ENCODE measurements around the gene PLCXD1.
"Not testable (repeated sequence)": the region's sequence is repeated elsewhere in the genome, so short reads cannot be mapped to it uniquely, and the experiment has no call there.

Gene PLCXD1

DNA sequence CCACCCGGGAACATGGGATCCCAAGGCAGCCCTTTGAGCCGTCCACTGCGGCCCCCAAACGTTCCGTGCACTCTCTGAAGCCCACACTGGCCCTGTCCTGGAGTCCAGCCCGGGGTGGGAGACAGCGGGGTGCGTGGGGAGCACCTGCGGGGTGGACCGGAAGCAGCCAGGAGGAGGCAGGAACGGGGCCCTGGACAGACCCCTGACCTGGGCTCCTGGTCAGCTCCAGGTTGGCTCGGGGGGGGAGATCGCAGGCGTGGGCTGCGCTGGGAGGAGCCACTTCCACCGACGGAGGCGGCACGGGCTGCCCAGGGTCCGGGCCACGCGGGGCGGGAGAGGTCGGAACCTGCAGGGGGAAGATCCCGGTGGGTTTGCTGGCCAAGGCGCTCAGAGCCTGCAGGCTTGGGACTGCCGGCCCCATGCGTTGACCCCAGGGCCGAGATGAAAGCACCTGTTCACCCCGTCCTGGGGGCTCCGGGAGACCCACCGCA is 5.7 kb upstream of the PLCXD1 start:
- DNase-seq (ENCODE audit: insufficient read length, low spot score) (no peak), FAIRE-seq (no peak)
- no peak for TF ChIP-seq POLR2A (IDR thresholded peaks at IDR 0.05; ENCODE audit: low read depth, low read length)

DNA sequence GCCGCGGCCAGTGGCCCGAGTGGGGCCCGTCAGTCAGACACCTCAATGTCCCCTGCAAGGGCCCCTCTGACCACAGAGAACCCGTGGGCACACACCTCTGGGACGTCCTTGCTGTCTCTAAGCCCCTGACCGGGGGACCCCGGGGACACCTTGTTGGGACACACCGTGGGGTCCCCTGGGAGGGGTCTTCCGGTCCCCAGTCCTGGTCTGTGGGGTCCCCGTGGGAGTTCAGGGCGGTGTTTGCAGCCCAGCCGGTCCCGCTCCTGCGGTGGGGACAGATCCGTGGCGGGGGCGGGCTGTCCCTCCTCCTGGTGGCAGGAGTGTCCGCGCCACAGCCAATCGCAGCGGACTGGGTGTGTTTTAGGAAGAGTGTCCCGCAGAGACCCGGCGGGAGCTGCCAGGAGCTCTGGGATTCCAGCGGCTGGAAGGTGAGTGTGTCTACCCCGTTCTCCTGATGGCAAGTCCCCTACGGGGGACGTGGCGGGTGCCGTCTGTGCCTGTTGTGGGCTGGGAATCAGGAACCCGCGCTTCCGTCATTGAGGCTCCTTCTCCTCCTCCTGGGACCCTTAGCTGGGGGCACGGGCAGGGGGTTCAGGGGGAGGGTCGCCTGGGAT is 5.1 kb upstream of the PLCXD1 start:
- peak; percentile 38 for DNase-seq (ENCODE audit: insufficient read length, low spot score)
- no peak for FAIRE-seq
- TF ChIP-seq POLR2A (IDR thresholded peaks at IDR 0.05; ENCODE audit: low read depth, low read length) = peak; percentile 29; the same call in 1 of the 2 replicates

DNA sequence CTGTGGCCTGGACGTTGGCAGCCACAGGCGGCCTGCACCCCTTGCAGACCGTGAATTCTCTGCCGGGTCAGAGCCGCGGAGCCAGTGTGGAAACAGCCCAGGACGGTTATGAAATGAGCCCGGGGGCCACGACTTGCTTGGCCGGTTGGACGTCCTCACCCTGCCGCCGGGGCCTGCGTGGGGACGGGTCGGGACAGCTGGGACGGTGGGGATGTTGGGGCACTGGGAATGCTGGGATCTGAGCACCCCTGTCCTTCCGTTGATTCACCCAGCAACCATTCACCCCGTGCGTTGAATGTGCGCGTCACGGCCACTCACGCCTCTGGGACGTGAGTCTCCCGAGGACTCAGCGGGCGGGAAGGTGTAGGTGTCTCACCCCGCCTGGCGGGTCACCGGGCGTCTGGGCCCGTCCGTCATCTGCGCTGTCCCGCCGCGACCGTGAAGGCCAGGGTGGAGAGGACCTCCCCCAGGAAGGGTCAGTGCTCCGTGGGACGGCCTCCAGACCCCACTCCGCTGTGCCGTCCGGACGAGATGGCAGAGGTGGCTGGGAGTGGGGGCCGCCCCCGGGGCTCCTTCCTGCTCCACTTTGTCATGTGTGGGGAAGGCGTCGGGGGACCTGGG is 4.5 kb upstream of the PLCXD1 start:
- FAIRE-seq = no peak
- TF ChIP-seq POLR2A (IDR thresholded peaks at IDR 0.05; ENCODE audit: low read depth, low read length) = no peak
- DNase-seq (ENCODE audit: insufficient read length, low spot score) = peak; percentile 30

DNA sequence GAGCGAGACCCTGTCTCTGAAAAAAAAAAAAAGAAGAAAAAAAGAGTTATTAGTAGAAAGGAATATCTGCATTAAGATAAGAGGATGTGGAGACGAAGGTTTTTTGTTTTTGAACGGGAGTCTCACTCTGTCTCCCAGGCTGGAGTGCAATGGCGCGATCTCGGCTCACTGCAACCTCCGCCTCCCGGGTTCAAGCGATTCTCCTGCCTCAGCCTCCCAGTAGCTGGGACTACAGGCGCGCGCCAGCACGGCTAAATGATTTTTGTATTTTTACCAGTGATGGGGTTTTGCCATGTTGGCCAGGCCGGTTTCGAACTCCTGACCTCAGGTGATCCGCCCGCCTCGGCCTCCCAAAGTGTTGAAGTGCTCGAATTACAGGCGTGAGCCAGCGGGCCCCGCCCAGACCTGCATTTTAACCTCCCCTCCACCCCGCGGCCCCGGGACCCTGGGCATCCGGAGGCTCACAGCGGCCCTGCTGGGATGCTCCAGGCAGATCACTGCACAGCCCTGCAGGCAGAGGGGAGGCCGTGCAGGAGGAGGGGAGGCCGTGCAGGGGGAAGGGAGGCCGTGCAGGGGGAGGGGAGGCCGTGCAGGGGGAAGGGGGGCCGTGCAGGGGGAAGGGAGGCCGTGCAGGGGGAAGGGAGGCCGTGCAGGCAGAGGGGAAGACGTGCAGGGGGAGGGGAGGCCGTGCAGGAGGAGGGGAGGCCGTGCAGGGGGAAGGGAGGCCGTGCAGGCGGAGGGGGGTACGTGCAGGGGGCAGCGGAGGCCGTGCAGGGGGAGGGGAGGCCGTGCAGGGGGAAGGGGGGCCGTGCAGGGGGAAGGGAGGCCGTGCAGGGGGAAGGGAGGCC is 1.2 kb upstream of the PLCXD1 start:
- FAIRE-seq; DNase-seq (ENCODE audit: insufficient read length, low spot score): not testable (repeated sequence)

DNA sequence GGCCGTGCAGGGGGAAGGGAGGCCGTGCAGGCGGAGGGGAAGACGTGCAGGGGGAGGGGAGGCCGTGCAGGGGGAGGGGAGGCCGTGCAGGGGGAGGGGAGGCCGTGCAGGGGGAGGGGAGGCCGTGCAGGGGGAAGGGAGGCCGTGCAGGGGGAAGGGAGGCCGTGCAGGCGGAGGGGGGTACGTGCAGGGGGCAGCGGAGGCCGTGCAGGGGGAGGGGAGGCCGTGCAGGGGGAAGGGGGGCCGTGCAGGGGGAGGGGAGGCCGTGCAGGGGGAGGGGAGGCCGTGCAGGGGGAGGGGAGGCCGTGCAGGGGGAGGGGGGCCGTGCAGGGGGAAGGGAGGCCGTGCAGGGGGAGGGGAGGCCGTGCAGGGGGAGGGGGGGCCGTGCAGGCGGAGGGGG is 459 bp upstream of the PLCXD1 start:
- FAIRE-seq = not testable (repeated sequence)

DNA sequence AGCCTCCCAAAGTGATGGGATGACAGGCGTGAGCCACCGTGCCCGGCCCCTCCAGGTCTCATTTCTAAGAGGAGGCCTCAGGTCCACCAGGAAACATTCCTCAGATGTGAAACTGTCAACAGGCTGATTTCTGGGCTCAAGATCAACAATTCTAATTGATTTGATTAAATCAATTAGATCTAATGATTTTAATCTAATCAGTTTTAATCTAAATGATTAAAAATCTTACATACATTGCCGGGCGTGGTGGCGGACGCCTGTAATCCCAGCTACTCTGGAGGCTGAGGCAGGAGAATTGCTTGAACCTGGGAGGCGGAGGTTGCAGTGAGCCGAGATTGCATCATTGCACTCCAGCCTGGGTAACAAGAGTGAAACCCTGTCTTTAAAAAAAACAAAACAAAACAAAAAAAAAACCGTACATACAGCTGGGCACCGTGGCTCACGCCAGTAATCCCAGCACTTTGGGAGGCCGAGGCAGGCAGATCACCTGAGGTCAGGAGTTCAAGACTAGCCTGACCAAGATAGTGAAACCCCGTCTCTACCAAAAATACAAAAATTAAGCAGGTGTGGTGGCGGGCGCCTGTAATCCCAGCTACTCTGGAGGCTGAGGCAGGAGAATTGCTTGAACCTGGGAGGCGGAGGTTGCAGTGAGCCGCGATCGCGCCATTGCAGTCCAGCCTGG is 960 bp downstream of the PLCXD1 start:
- not testable (repeated sequence) for FAIRE-seq; DNase-seq (ENCODE audit: insufficient read length, low spot score)

More for the DNA sequence above, 459 bp upstream of the PLCXD1 start:
- not testable (repeated sequence) for DNase-seq (ENCODE audit: insufficient read length, low spot score)

DNA sequence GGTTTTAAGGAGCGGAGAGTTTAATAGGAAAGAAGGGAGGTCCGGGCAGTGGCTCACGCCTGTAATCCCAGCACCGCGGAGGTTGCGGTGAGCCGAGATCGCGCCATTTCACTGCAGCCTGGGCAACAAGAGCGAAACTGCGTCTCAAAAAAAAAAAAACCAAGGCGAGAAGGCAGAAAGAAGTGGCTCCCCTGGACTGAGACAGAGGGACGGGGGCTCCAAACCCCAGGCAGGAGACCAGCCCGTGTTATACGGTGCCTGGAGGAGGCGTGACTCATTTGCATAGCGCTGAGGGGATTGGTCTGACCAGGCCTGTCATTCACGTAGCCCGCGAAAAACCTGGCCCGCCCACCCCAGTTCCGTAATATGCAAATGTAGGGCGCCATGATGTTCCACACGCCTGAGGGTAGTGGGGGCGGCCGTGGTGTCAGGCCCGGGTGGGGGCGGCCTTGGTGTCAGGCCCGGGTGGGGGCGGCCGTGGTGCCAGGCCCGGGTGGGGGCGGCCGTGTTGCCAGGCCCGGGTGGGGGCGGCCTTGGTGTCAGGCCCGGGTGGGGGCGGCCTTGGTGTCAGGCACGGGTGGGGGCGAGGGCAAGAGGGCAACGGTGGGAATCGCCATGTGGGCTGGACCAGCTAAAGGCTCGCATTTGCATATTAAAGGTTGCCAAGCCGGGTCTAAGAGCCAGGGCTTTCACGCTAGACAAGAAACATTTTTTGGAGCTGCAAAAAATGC is 2.1 kb downstream of the PLCXD1 start:
- DNase-seq (ENCODE audit: insufficient read length, low spot score) (peak; percentile 72), FAIRE-seq (no peak)
- peak; percentile 26; the same call in 1 of the 2 replicates for TF ChIP-seq POLR2A (IDR thresholded peaks at IDR 0.05; ENCODE audit: low read depth, low read length)

DNA sequence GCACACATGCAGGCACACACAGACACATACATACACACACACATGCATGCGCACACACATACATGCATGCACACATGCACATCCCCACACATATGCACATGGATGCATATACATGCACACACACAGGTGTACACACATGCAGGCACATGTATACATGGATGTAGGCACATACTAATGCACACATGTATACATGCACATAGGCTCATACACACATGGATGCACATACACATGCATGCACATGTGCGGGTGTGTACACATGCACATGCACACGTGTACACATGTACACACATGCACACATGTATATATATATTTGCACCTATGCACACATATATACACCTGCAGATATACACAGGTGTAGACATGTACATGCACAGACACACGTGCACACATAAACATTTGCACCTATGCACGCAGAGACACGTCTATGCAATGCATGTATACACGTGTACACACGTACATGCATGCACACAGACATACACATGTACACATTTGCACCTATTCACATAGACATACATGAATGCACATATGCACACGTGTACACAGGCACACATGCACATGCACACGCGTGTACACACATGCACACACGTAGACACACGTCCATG is 4.0 kb downstream of the PLCXD1 start:
- no peak for DNase-seq (ENCODE audit: insufficient read length, low spot score)
- no peak for TF ChIP-seq POLR2A (IDR thresholded peaks at IDR 0.05; ENCODE audit: low read depth, low read length)
- FAIRE-seq = no peak

DNA sequence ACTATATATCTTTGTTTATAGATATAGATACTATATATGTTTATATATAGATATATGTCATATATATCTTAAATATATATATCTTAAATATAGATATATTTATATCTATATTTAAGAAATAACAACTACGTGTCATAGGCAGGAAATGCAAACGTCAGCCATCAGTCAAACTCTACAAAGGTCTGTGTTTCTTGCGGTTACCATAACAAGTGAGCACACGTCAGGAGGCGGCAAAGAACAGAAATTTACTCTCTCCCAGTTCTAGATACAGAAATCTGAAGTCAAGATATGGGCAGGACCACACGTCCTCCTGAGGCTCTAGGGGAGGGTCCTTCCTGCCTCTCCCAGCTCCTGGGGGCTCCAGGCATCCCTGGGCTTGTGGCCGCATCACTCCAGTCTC is 6.5 kb downstream of the PLCXD1 start:
- TF ChIP-seq POLR2A (IDR thresholded peaks at IDR 0.05; ENCODE audit: low read depth, low read length) = no peak

DNA sequence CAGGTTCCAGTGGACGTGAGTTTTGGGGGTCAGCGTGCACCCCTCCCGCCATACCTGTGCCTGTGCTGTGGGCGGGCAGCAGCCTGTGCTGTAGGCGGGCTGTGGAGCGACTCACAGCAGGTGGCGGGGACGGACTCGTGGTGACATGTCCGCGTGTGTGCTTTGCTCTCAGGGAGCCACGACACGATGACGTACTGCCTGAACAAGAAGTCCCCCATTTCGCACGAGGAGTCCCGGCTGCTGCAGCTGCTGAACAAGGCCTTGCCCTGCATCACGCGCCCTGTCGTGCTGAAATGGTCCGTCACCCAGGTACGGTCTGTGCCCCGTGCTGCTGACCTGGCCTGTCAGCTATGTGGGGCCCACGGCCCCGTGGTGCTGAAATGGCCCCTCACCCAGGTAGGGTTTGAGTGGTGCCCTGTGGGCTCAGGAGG is 7.4 kb downstream of the PLCXD1 start:
- FAIRE-seq = no peak
- no peak for TF ChIP-seq POLR2A (IDR thresholded peaks at IDR 0.05; ENCODE audit: low read depth, low read length)
- DNase-seq (ENCODE audit: insufficient read length, low spot score) = no peak

More for the DNA sequence above, 6.5 kb downstream of the PLCXD1 start:
- DNase-seq (ENCODE audit: insufficient read length, low spot score) (no peak), FAIRE-seq (no peak)

DNA sequence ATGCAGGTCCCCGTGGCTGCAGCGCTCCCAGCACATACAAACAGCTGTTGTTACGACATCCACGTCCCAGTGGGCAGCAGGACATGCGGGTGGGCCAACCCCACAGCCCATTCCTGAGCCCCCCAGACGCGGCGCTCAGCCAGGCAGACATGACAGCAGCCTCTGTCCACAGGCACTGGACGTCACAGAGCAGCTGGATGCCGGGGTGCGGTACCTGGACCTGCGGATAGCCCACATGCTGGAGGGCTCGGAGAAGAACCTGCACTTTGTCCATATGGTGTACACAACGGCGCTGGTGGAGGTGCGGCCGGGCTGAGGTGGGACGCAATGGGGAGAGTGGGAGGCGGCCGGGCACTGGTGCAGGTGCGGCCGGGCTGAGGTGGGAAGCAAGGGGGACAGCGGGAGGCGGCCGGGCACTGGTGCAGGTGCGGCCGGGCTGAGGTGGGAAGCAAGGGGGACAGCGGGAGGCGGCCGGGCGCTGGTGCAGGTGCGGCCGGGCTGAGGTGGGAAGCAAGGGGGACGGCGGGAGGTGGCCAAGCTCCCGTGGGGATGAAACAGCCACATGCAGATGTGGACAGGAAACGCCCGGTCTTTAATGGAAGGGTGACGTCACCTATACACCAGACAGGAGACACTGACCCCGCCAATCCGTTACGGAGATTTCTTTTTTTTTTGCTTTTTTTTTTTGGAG is 9.4 kb downstream of the PLCXD1 start:
- TF ChIP-seq POLR2A (IDR thresholded peaks at IDR 0.05; ENCODE audit: low read depth, low read length) = no peak
- DNase-seq (ENCODE audit: insufficient read length, low spot score) (no peak), FAIRE-seq (no peak)

DNA sequence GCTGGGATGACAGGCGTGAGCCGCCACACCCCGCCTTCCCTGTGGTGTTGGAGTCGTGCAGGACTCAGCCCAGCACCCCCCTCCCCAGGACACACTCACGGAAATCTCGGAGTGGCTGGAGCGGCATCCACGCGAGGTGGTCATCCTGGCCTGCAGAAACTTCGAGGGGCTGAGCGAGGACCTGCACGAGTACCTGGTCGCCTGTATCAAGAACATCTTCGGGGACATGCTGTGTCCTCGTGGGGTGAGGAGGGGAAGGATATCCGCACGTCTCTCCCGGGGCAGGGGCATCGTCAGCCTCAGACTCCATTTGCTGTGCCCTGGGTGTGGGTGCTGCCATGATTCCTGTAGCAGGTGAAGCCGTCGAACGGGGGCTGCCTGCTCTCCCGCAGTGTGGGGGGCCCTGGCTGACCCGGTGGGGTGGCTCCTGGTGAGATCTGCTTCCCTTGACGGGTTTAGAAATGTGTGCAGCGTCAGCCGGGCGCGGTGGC is 10.3 kb downstream of the PLCXD1 start:
- TF ChIP-seq POLR2A (IDR thresholded peaks at IDR 0.05; ENCODE audit: low read depth, low read length) = no peak
- DNase-seq (ENCODE audit: insufficient read length, low spot score) (no peak), FAIRE-seq (no peak)

Measured in H54 (cell line).